Effector memory CD4-positive, alpha-beta T cell (primary cell): ENCODE measurements around the gene BGLAP.
"Not testable (repeated sequence)": the region's sequence is repeated elsewhere in the genome, so short reads cannot be mapped to it uniquely, and the experiment has no call there.

ENCODE experiments used
- DNase-seq, 3 donors: peaks; one replicate each; pipeline ENCODE4 v3.0.0-alpha.2; 2020
- H3K27ac ChIP-seq: 2 replicates; pipeline ENCODE4 v1.7.0; 2013; ENCODE audit warnings: mild to moderate bottlenecking, low read length, moderate library complexity; ENCODE audit not compliant: insufficient read depth, poor library complexity, severe bottlenecking
- H3K27me3 ChIP-seq: replicated peaks from 2 replicates; pipeline ENCODE4 v1.7.0; 2013; ENCODE audit warnings: mild to moderate bottlenecking, low read length; ENCODE audit not compliant: insufficient read depth, control insufficient read depth, poor library complexity, severe bottlenecking
- H3K36me3 ChIP-seq: 2 replicates; pipeline ENCODE4 v1.7.0; 2013; ENCODE audit warnings: mild to moderate bottlenecking, low read length, moderate library complexity; ENCODE audit not compliant: control insufficient read depth, insufficient read depth
- H3K4me1 ChIP-seq: 2 replicates; pipeline ENCODE4 v1.7.0; 2013; ENCODE audit warnings: low read length, mild to moderate bottlenecking; ENCODE audit not compliant: control insufficient read depth, insufficient read depth, poor library complexity, severe bottlenecking
- H3K4me3 ChIP-seq: 2 replicates; pipeline ENCODE4 v1.7.0; 2013; ENCODE audit warnings: low read length, low read depth, mild to moderate bottlenecking; ENCODE audit not compliant: insufficient read depth, poor library complexity, severe bottlenecking
- H3K9me3 ChIP-seq: 2 replicates; pipeline ENCODE4 v1.7.0; 2013; ENCODE audit warnings: mild to moderate bottlenecking, low read length, moderate library complexity; ENCODE audit not compliant: control insufficient read depth

Gene BGLAP

GRCh38 chr1:156211243-156211642, 30.7 kb upstream of the BGLAP start:
- Histone ChIP-seq H3K4me3 (no peak overlapping the region), H3K4me1 (peaks cover 16% of the 10 kb centered on the region), H3K9me3 (no peaks in the 10 kb centered on the region), H3K36me3 (peaks cover 30% of the 10 kb centered on the region), H3K27me3 (no peaks in the 10 kb centered on the region), H3K27ac (no peak overlapping the region)
- DNase-seq: no peak

GRCh38 chr1:156212130-156212529, 29.9 kb upstream of the BGLAP start:
- no peak for DNase-seq
- peaks cover 24% of the 10 kb centered on the region for H3K36me3 ChIP-seq
- H3K27ac ChIP-seq: peak overlapping the region; percentile 94
- H3K27me3 ChIP-seq: no peaks in the 10 kb centered on the region
- H3K9me3 ChIP-seq: no peaks in the 10 kb centered on the region
- peaks cover 16% of the 10 kb centered on the region for H3K4me1 ChIP-seq
- H3K4me3 ChIP-seq: peak overlapping the region; percentile 77

DNA sequence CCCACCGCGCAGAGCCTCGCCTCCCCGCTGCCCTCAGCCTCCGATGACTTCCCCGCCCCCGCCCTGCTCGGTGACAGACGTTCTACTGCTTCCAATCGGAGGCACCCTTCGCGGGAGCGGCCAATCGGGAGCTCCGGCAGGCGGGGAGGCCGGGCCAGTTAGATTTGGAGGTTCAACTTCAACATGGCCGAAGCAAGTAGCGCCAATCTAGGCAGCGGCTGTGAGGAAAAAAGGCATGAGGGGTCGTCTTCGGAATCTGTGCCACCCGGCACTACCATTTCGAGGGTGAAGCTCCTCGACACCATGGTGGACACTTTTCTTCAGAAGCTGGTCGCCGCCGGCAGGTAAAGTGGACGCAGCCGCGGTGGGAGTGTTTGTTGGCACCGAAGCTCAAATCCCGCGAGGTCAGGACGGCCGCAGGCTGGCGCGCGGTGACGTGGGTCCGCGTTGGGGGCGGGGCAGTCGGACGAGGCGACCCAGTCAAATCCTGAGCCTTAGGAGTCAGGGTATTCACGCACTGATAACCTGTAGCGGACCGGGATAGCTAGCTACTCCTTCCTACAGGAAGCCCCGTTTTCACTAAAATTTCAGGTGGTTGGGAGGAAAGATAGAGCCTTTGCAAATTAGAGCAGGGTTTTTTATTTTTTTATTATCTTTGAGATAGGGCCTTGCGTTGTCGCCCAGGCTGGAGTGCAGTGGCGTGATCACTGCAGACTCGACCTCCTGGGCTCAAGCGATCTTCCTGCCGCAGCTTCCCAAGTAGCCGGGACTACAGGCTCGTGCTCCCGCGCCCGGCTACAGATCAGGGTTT, 28.9 kb upstream of the BGLAP start, which contains the start of gene PMF1:
Gene PMF1, plus strand, starts transcription at position 175 of the 811 bp plus-strand sequence. Its CDS starts 9 bp downstream, at position 184.
- Histone ChIP-seq H3K27ac (peak within 1 kb of the TSS; percentile 94), H3K4me3 (peak within 1 kb of the TSS; percentile 77), H3K4me1 (peaks cover 17% of the 10 kb centered on the region), H3K9me3 (no peaks in the 10 kb centered on the region), H3K27me3 (no peaks in the 10 kb centered on the region), H3K36me3 (peaks cover 18% of the 10 kb centered on the region)
- peak; percentile 87 to 95 (median 93) for DNase-seq

GRCh38 chr1:156213644-156213966, 28.4 kb upstream of the BGLAP start:
- Histone ChIP-seq H3K36me3 (peaks cover 12% of the 10 kb centered on the region), H3K27ac (peak overlapping the region; percentile 94), H3K4me3 (peak overlapping the region; percentile 77), H3K27me3 (no peaks in the 10 kb centered on the region), H3K9me3 (no peaks in the 10 kb centered on the region), H3K4me1 (peaks cover 20% of the 10 kb centered on the region)
- DNase-seq: no peak

DNA sequence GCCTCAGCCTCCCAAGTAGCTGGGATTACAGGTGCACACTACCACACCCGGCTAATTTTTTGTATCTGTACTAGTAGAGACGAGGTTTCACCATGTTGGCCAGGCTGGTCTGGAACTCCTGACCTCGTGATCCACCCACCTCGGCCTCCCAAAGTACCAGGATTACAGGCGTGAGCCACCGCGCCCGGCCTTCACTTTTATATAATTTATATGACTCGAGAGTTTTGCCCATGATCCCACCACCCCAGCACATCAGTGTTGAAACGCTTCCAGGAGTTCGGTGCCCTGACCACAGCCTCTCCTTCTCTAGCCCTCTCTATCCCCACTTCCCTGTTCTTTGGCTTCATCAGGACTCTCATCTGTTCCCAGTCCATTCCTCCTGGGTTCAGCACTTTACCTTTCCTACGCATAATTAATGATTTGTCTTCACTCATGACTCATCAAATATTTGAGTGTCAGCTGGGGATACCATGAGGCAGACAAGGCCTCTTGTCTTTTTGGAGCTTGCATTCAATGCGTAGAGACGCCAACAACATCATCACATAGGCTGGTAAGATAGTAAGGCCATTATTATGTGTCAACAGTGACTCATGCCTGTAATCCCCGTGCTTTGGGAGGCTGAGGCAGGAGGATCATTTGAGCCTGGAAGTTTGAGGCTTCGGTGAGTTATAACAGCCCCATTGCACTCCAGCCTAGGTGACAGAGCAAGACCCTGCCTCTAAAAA, 27.8 kb upstream of the BGLAP start:
- Histone ChIP-seq H3K4me3 (no peak overlapping the region), H3K4me1 (peaks cover 20% of the 10 kb centered on the region), H3K27me3 (no peaks in the 10 kb centered on the region), H3K36me3 (peaks cover 10% of the 10 kb centered on the region), H3K27ac (peak overlapping the region; percentile 94), H3K9me3 (no peaks in the 10 kb centered on the region)
- no peak for DNase-seq

- not testable (repeated sequence) for H3K36me3 ChIP-seq, H3K9me3 ChIP-seq, H3K4me3 ChIP-seq, DNase-seq, H3K27ac ChIP-seq, H3K27me3 ChIP-seq
- H3K4me1 ChIP-seq: peaks cover 20% of the 10 kb centered on the region
These were observed 25.5 kb upstream of the BGLAP start for GRCh38 chr1:156216361-156217086.

DNA sequence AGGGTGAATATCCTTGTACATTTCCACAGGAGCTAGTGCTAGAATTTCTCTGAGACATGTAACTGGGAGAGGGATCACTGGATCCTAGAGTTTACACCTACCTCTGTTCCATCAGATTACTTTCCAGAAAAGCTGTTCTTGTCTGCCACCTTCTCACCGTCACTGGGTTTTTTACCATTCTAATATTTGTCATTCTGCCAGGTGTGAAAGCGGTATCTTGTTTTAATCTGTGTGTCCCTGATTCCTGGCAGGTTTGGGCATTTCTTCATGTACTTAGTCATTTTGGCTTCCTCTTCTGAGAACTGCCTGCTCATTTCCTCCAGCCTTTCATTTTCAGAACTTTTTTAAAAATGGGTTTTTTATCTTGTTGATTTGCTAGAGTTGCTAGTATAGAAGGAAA, 24.1 kb upstream of the BGLAP start:
- H3K36me3 ChIP-seq: peaks cover 18% of the 10 kb centered on the region
- no peaks in the 10 kb centered on the region for H3K9me3 ChIP-seq
- no peak for DNase-seq
- H3K4me3 ChIP-seq: no peak overlapping the region
- peaks cover 20% of the 10 kb centered on the region for H3K4me1 ChIP-seq
- no peaks in the 10 kb centered on the region for H3K27me3 ChIP-seq
- H3K27ac ChIP-seq: peak overlapping the region; percentile 34

DNA sequence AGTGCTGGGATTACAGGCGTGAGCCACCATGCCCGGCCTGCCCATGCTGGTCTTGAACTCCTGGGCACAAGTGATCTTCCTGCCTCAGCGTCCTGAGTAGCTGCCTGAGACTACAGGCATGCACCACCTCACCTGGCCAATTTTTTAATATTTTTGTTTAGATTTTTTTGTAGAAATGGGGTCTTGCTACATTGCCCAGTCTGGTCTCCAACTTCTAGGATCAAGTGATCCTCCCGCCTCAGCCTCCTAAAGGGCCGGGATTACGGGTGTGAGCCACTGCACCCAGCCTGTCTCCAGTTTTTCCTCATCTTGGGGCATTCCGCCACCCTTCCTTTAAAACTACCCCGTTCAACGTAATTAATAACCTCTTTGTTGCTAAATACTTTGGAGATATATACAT, 21.8 kb upstream of the BGLAP start:
- H3K4me1 ChIP-seq: peaks cover 7% of the 10 kb centered on the region
- no peak for DNase-seq
- no peak overlapping the region for H3K4me3 ChIP-seq
- H3K9me3 ChIP-seq: no peaks in the 10 kb centered on the region
- H3K36me3 ChIP-seq: peaks cover 25% of the 10 kb centered on the region
- H3K27ac ChIP-seq: no peak overlapping the region
- no peaks in the 10 kb centered on the region for H3K27me3 ChIP-seq

DNA sequence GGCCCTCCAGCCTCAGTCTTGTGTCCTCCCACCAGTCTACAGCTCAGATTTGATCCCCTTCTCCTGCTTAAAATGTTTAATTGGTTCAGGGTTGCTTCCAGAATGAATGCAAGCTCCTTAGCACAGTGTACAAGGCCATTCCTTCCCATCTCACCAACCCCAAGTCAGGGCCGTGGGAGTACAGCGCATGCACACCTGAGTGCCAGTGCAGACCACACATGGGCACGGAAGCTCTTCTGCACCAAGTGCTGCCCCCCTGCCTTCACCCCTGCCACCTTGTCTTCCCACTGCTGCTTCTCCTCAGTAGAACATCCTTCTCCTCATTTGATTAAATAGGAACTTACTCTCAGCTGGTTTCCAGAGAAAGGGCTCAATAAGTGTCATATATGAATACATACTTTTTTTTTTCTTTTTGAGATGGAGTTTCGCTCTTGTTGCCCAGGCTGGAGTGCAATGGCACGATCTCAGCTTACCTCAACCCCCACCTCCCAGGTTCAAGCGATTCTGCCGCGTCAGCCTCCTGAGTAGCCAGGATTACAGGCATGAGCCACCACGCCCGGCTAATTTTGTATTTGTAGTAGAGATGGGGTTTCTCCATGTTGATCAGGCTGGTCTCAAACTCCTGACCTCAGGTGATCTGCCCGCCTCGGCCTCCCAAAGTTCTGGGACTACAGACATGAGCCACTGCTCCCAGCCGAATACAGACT, 19.8 kb upstream of the BGLAP start:
- Histone ChIP-seq H3K27ac (no peak overlapping the region), H3K4me3 (no peak overlapping the region), H3K4me1 (peaks cover 8% of the 10 kb centered on the region), H3K36me3 (peaks cover 34% of the 10 kb centered on the region), H3K27me3 (no peaks in the 10 kb centered on the region), H3K9me3 (no peaks in the 10 kb centered on the region)
- DNase-seq: no peak
